GM21390 (cell line): ENCODE results near the gene GCC1.
A peak's percentile ranks its signal among the peaks of the same experiment; 100 is the strongest.

Experiments
- ATAC-seq: cut with Tn5 transposase; IDR thresholded peaks from one replicate; pipeline ENCODE4 v1.9.1; 2021; ENCODE audit not compliant: unreplicated experiment

Gene GCC1

DNA sequence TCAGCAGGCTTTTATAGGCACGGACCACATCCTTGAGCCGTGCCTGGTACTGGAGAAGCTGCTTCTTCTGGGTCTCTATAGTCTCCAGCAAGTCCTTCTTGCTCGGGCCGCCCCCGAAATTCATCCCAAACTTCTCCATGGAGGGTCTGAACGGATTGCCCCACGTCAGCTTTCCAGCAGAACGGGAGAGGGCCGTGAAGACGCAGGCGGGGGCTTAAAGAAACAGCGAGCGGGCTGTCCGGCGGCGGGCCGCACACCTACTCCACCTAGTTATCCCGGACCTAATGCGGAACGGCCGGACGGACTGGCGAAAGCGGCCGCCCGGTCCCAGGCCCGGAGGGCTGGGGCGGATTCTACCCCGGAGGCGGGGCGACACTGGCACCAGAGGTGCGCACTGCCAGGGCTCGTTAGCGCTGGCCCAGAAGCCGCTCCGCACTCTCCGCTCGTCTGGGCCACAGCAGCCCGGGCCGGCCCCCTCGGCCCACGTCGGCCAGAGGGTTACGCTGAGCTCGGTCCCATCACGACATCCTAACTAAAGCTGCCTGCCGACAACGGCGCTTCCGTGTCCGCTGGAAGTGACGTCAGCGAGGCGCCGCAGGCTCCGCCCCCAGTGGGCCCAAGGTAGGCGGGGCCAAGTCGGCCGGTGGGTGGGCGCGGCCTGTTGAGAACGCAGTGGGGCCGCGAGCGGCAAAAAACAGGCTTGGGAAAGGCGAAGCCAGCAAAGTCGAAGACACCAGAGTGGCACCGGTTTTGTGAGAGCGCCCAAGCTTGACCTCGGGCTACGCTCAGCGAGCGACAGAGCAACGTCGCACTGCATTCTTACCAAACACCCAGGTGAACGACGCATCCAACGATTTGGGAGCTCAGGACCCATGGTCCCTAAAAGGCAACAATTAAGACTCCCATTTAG is at the start of gene GCC1:
Gene GCC1, minus strand, starts transcription at position 553 of the 910 bp plus-strand sequence. Its CDS starts 414 bp downstream, at position 139.
- peak; percentile 76 for ATAC-seq

DNA sequence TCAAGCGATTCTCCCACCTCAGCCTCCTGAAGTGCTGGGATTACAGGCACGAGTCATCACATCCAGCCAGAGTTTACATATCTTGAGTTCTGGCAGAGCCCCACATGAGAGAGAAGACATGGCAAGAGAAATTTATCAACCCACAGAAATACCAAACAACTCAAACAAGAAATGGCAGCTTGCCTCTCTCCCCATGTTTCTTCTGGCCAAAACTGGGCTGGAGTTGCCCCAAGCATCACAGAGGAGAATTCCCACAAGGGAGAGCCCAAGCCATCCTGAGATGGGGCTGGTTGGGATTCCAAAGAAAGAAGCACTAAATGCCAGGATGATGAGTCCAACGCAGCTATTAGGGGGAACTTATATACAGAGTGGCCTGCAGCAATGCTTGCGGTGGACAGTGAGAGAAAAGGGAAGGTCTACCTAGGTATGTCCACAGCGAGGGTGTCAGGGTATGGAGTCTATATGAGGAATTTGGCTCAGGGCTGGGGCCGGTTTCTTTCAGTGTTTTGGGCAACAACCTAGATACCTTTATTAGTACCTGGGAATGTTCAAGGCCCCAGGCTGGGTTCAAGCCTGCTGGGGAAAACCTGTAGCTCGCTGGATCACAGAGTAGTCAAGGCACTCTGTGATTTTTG is 47.0 kb upstream of the GCC1 start:
- no peak for ATAC-seq

DNA sequence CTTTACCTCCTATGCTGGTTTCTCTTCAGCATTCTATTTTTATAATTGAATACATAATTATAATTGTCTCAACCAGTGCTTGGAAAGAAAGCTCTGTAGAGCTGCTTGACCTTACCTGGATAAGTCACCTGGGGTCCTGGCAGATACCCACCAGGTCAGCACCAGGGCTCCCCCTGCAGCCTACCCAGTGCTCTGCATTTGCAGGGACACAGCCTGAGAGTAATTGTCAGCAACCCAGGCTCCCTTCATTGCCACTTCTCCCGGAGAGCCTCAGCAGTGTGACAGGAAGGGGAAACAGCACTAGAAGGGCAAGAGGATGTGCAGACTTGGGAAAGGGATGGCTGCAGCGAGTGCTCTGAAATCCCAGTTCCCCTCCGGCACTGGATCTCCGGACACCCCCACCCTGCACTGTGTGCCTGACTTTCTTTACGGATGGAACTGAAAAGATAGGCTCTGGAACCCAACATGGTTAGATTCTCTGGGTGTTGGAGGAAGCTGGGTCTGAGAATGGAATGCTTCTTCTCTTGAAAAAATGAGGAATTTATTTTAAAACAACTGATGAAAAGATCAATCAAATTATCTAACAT is 44.0 kb upstream of the GCC1 start:
- peak; percentile 81 for ATAC-seq

DNA sequence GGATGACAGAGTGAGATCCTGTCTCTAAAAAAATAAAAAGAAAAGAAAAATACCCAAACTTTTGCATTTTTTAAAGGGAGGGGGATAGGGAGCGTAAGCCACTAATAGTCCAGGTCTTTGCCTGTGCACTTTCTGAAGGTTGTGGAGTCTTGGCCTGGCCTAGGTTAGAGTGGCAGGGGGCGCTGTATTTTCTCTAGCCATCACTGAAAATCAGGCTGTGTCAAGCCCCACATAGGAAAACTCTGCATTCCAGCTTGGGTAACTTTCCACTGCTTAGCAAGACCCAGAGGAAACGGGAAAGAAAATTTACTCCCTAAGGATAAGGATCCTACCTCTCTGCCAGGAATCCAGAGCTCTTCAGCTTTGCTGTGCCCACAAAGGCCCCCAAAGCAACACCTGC is 43.0 kb upstream of the GCC1 start:
- ATAC-seq = no peak

GRCh38 chr7:127625331-127625730 is 39.9 kb upstream of the GCC1 start:
- no peak for ATAC-seq

GRCh38 chr7:127620406-127621233 is 35.2 kb upstream of the GCC1 start:
- ATAC-seq = no peak

DNA sequence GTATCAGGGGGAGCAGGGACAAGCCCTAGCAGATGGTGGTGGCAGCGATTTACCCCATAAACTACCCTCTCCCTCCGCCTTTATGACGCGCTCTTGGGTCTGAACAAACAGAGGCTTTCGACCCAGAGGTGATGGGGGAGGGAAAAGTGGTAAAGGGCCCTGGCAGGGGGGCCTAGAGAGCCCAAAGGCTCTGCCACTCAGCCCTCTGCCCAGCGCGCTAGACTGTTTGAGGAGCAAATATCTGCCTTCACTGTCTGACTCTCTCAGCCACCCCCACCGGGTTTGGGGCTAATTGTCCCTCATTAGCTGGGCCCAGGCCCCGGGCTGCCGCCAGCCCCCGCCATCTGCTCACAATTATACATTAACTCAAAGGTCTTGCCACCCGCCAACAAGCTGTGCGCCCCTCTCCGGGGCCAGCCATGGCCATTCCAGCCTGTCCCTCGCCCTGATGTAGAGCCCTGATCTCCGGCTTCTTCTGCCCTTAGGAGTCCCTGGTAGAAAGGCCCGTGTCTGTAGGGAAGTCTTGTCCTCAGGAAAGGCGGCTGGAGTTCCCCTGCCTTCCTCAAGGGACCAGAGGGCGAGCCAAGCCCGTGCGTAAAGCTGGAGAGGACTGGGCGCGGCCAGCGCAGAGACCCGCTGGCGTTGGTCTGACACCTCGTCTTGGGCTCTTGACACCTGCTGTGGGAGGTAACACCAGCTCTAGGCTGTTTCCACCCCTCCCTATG is 34.4 kb upstream of the GCC1 start:
- ATAC-seq = no peak

DNA sequence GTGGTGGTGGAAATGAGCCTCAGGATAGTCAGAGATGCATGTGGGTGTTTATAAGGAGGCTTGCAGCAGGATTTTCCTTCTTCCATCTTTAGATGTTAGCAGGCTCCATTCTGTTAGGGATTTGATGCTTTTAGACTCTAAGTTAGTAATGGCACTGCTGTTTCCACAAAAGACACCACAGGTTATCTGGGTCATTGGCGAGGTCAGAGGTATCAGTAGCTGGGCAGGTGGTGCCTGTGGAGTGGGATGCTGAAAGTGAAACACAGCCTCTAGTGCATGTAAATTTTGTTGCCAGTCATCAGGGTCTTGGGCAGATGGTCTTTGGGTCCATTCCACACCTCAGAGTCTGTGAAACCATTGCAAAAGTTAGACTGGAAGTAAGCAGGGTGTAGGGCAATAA is 33.4 kb upstream of the GCC1 start:
- no peak for ATAC-seq

DNA sequence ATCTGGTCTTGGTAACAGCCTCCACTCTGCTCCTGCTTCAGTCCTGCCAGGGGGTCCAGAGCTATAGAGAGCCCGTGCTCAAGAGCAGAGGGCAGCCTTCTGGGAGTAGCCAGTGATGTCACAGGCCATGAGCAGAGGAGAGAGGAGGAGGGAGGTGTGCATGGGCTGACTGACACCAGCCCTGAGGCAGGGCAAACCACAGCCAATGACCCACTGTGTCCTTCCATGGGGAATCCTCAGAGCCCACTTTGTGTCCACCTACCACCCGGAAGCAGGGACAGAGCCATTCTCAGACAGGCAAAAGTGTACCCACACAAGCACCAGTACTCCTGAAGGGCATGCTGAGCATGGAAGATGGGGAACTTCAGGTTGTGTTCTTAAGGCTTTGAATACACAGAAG is 32.6 kb upstream of the GCC1 start, which contains the start of gene PAX4:
Gene PAX4, minus strand, starts transcription at position 101 of the 400 bp plus-strand sequence. CDS start 2,214 bp downstream, outside the sequence.
- no peak for ATAC-seq

DNA sequence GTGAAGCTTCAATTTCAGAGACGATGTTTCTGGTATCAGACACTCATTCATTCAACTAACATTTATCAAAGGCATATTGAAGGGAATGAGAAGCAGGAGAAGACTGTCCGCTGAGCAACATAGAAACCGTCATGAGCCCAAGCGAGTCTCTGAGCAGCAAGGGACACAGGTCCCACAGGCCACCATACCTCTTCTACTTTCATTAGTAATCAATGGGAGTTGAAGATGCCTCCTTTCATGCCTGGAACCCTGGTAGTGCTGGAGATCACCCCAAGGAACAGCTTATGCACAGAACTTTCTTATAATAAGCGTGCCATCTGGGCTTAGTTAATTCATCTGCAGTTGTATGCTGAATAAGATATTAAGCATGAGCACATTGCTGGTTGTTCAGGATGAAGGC is 31.3 kb upstream of the GCC1 start:
- ATAC-seq = no peak

GRCh38 chr7:127612263-127612662 is 26.9 kb upstream of the GCC1 start:
- no peak for ATAC-seq

DNA sequence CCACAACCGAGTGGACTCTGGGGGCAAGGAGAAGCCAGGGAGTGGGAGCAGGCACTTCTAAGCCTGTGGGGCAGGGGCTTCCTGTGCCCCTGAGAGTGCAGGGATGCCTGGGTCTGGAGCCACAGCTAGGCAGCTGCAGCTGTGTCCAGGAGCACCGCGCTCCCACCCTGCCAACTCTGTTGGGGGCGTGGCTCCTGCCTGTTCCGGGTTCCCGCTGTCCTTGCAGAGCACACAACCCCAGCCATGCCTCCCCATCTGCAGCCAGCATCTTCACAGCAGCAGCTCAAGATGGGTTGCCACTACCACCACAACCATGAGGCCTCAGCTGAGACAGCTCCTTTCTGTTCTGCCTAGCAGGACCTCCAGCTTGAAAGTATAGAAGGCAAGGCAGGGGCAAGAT is 23.9 kb upstream of the GCC1 start:
- no peak for ATAC-seq

GRCh38 chr7:127608446-127608845 is 23.1 kb upstream of the GCC1 start:
- no peak for ATAC-seq

DNA sequence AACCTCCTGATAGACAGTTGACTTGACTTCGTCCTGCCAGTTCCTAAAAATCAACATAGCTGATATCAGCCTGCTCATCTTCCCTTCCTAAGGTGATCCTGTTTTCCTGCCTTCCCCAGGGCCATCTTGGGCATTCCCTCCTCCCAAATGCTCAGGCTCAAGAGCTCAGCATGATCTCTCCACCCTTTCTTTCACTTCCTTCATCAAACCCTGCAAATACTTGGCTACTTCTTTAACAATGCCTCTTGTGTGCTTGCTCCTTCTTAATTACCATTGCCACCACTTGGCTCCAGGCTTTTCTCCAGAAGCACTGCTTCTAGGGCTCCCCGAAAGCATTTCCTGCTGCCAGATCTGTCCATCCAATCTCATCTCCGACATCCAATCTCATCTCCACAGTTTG is 15.5 kb upstream of the GCC1 start:
- ATAC-seq = no peak

- no peak for ATAC-seq
Observed at GRCh38 chr7:127598318-127598717, 12.9 kb upstream of the GCC1 start.

- no peak for ATAC-seq
Observed at GRCh38 chr7:127595737-127596136, 10.3 kb upstream of the GCC1 start.

DNA sequence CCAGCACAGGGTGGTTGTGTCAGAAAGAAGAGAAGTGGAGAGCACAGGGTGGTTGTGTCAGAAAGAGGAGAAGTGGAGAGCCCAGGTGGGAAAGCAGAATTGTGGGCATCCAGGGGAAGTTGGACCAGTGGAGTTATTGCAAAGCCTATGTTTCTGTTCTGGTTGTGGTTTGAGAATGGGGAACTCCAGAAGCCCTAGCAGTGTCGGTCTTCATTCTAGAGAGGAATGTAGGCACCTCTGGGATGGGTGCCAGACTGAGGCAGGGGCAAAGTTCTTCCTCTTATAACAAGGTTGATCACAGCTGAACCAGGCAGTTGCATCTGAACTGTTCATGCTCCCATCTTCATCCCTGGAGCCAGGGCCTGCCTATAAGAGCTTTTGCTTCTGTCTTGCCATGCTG is 9.1 kb upstream of the GCC1 start:
- ATAC-seq = no peak

DNA sequence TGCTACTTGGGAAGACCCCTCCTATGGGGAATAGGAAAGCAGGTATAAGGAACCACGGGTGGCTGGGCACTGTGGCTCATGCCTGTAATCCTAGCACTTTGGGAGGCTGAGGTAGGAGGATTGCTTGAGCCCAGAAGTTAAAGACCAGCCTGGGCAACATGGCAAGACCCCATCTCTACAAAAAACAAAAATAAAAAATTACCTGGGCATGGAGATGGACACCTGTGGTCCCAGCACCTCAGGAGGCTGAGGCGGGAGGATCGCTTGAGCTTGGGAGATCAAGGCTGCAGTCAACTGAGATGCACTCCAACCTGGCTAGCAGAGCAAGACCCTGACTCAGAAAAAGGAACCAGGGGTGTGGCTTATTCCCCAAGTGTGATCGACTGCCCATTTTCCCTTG is 7.2 kb upstream of the GCC1 start:
- ATAC-seq = no peak

DNA sequence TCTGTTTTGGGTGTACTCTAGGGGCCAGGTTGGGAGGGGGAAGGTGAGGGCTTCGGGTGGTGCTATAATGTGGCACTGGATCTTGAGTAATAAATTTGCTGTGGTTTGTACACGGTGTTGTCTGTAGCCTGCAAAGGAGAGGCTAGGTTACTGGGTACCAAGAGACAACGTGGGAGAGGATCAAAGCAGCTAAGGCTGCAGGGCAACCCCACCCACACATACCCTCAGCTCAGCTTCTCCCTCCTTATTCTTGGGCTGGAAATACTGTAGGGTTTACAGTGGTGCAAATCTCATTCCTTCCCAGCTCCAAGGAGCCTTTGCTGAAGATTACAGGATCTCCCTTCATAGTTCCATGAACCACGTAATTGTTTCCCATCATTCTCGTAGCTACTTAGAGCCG is 6.2 kb upstream of the GCC1 start:
- no peak for ATAC-seq

- ATAC-seq = no peak
Observed at GRCh38 chr7:127591189-127591588, 5.8 kb upstream of the GCC1 start.
